Thyroid gland (tissue), 4 donors: ENCODE measurements around the gene XCL1.

Experiments
- POLR2A ChIP-seq, 2 donors: fragments of 450-650 bp; IDR thresholded peaks; one replicate each; pipeline ENCODE4 v1.6.1; 2017; ENCODE audit warnings: antibody characterized with exemption in 2 of 2, mild to moderate bottlenecking in 2 of 2, moderate library complexity in 1 of 2
- TF ChIP-seq, protein P1 (sequence below), 6 experiments: fragments of 200-600 bp in 3 of 6; fragments of 450-650 bp in 3 of 6; sonication (generic) in 3 of 6; IDR thresholded peaks; one replicate each; pipeline ENCODE4 v1.5.1; 2016 to 2019; ENCODE audit warnings: antibody characterized with exemption in 6 of 6, mild to moderate bottlenecking in 2 of 6, inconsistent platforms in 1 of 6, moderate library complexity in 1 of 6

DNA sequence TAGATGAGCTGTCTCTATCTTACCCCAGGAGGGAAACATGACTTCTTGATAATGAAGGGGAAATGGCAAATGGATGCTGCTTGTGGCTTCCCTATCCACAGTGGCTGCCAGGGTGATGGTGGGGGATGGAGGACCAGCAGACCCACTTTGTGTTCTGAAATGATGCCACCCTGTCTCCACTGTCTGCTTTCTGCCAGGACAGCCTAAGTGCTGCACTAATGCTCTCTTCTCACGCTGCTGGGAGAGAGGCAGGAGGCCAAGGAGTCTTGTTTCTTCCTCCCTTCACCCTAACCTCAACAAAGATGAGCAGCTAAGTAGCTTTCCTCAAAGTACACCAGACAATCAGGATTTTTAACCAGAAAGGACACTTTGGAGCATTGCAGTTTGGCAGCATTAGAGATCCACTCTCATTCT is 36.6 kb downstream of the XCL1 start:
- TF ChIP-seq, protein P1, sequence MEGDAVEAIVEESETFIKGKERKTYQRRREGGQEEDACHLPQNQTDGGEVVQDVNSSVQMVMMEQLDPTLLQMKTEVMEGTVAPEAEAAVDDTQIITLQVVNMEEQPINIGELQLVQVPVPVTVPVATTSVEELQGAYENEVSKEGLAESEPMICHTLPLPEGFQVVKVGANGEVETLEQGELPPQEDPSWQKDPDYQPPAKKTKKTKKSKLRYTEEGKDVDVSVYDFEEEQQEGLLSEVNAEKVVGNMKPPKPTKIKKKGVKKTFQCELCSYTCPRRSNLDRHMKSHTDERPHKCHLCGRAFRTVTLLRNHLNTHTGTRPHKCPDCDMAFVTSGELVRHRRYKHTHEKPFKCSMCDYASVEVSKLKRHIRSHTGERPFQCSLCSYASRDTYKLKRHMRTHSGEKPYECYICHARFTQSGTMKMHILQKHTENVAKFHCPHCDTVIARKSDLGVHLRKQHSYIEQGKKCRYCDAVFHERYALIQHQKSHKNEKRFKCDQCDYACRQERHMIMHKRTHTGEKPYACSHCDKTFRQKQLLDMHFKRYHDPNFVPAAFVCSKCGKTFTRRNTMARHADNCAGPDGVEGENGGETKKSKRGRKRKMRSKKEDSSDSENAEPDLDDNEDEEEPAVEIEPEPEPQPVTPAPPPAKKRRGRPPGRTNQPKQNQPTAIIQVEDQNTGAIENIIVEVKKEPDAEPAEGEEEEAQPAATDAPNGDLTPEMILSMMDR (IDR thresholded peaks at IDR 0.05) = no peak
- no peak for TF ChIP-seq POLR2A (IDR thresholded peaks at IDR 0.05)
